Upper lobe of left lung (tissue), 6 donors: ENCODE data around the gene CTNNA1. TPM values are rescaled to one million over a fixed set of nuclear protein-coding genes. Genes with fewer than 3 reads are reported as not detected.

Experiments used
- ATAC-seq, 2 donors: fragments of 200-7000 bp; cut with Tn5 transposase; one replicate each; pipeline ENCODE4 v1.9.1; 2022; ENCODE audit warnings: mild to moderate bottlenecking in 2 of 2, moderate library complexity in 2 of 2; ENCODE audit not compliant: low FRiP score in 2 of 2
- DNase-seq, 2 donors: peaks; one replicate each; pipeline ENCODE4 v3.0.0-alpha.2; 2019 to 2020
- H3K27ac ChIP-seq, 4 donors: fragments of 200-600 bp; sonication (generic); one replicate each; pipeline ENCODE4 v1.5.1; 2016 to 2019
- H3K27me3 ChIP-seq, 4 donors: fragments of 200-600 bp; sonication (generic); one replicate each; pipeline ENCODE4 v1.5.1; 2017 to 2019
- H3K36me3 ChIP-seq, 4 donors: fragments of 200-600 bp; sonication (generic); one replicate each; pipeline ENCODE4 v1.5.1; 2016 to 2019
- H3K4me1 ChIP-seq, 4 donors: fragments of 200-600 bp; sonication (generic); one replicate each; pipeline ENCODE4 v1.5.1; 2018 to 2019
- H3K4me3 ChIP-seq, 4 donors: fragments of 200-600 bp; sonication (generic); one replicate each; pipeline ENCODE4 v1.5.1; 2017 to 2019; ENCODE audit warnings: mild to moderate bottlenecking in 2 of 4, moderate library complexity in 1 of 4
- H3K9me3 ChIP-seq, 4 donors: fragments of 200-600 bp; sonication (generic); one replicate each; pipeline ENCODE4 v1.5.1; 2018 to 2019
- CTCF ChIP-seq, 6 experiments: fragments of 450-650 bp in 4 of 6; fragments of 200-600 bp in 2 of 6; sonication (generic) in 2 of 6; IDR thresholded peaks; one replicate each; pipeline ENCODE4 v1.5.1; 2016 to 2019; ENCODE audit warnings: antibody characterized with exemption in 6 of 6
- EP300 ChIP-seq, 4 donors: sonication (generic); formaldehyde crosslinking; IDR thresholded peaks; one replicate each; pipeline ENCODE4 v1.5.1; 2017; ENCODE audit warnings: antibody characterized with exemption in 4 of 4, control low read depth in 2 of 4
- POLR2A ChIP-seq, 4 donors: fragments of 450-650 bp; IDR thresholded peaks; one replicate each; pipeline ENCODE4 v1.5.1; 2016 to 2017; ENCODE audit warnings: antibody characterized with exemption in 4 of 4, mild to moderate bottlenecking in 2 of 4
- POLR2AphosphoS5 ChIP-seq, 2 donors: sonication (generic); formaldehyde crosslinking; IDR thresholded peaks; one replicate each; pipeline ENCODE4 v1.5.1; 2017; ENCODE audit warnings: antibody characterized with exemption in 2 of 2
- WGBS, 2 donors: methylation state at CpG; one replicate each; pipeline ENCODE4 v1.1.5; 2017 to 2018; 5-methylcytosine and 5-hydroxymethylcytosine counted together
- total RNA-seq, 6 donors: library from RNA; depleted of rRNA in 4 of 6; stranded (reverse); fragments of >200 nt in 4 of 6; gene quantifications; one replicate each; pipeline versions ENCODE4 v1.1.0 to v1.2.1, GENCODE V29; 2016 to 2021
- donor health status: DM: no; HTN: no; CAD: no; lungs with moderate emphysema.
- donor health status: DM: no; HTN: yes; CAD: no; lungs with severe emphysema.

The CTNNA1 gene
- total RNA-seq, 6 donors from 2014 or later: 352 to 505 (median 415) TPM

GRCh38 chr5:138898299-138898698, 145.1 kb downstream of the CTNNA1 start:
- peaks cover 2 to 13% (median 6%) of the 10 kb centered on the region in 4 donors for H3K36me3 ChIP-seq
- TF ChIP-seq CTCF (IDR thresholded peaks at IDR 0.05) (no peak), EP300 (IDR thresholded peaks at IDR 0.05) (no peak), POLR2AphosphoS5 (IDR thresholded peaks at IDR 0.05) (no peak), POLR2A (IDR thresholded peaks at IDR 0.05) (no peak)
- H3K27ac ChIP-seq: no peak overlapping the region
- DNase-seq (no peak), ATAC-seq (no peak)
- H3K4me1 ChIP-seq: peaks cover 0 to 8% (median 4%) of the 10 kb centered on the region in 4 donors
- H3K27me3 ChIP-seq: no peaks in the 10 kb centered on the region
- 96% methylated on average over 1 of the region's 1 CpG for WGBS, 2 donors
- no peaks in the 10 kb centered on the region for H3K9me3 ChIP-seq
- no peak overlapping the region for H3K4me3 ChIP-seq

- ATAC-seq (no peak), DNase-seq (no peak)
- Histone ChIP-seq H3K27ac (no peak overlapping the region), H3K4me3 (no peak overlapping the region), H3K4me1 (peaks cover 0 to 8% (median 4%) of the 10 kb centered on the region in 4 donors), H3K9me3 (no peaks in the 10 kb centered on the region), H3K36me3 (peaks cover 2 to 14% (median 8%) of the 10 kb centered on the region in 4 donors), H3K27me3 (no peaks in the 10 kb centered on the region)
- TF ChIP-seq POLR2A (IDR thresholded peaks at IDR 0.05) (no peak), CTCF (IDR thresholded peaks at IDR 0.05) (no peak), POLR2AphosphoS5 (IDR thresholded peaks at IDR 0.05) (no peak), EP300 (IDR thresholded peaks at IDR 0.05) (no peak)
- WGBS, 2 donors: 83 to 87% methylated on average over 2 of the region's 2 CpGs
Observed at GRCh38 chr5:138898742-138899141, 145.5 kb downstream of the CTNNA1 start.

- Histone ChIP-seq H3K4me3 (no peak overlapping the region), H3K27ac (peak overlapping the region in 2 of 4 donors; percentile 13 to 35), H3K27me3 (no peaks in the 10 kb centered on the region), H3K9me3 (no peaks in the 10 kb centered on the region), H3K36me3 (peaks cover 0 to 26% (median 16%) of the 10 kb centered on the region in 4 donors), H3K4me1 (peaks cover 0 to 8% (median 4%) of the 10 kb centered on the region in 4 donors)
- TF ChIP-seq POLR2AphosphoS5 (IDR thresholded peaks at IDR 0.05) (peak in 1 of 2 donors; percentile 24), POLR2A (IDR thresholded peaks at IDR 0.05) (no peak)
- no peak for DNase-seq
- WGBS, 2 donors: 52 to 64% methylated on average over 6 of the region's 6 CpGs
- ATAC-seq: no peak
Observed at GRCh38 chr5:138900281-138900965, 147.2 kb downstream of the CTNNA1 start.

- Histone ChIP-seq H3K27ac (no peak overlapping the region), H3K4me3 (no peak overlapping the region), H3K36me3 (peaks cover 0 to 35% (median 28%) of the 10 kb centered on the region in 4 donors), H3K9me3 (no peaks in the 10 kb centered on the region), H3K4me1 (peaks cover 0 to 8% (median 4%) of the 10 kb centered on the region in 4 donors), H3K27me3 (no peaks in the 10 kb centered on the region)
- TF ChIP-seq EP300 (IDR thresholded peaks at IDR 0.05) (no peak), POLR2A (IDR thresholded peaks at IDR 0.05) (no peak), POLR2AphosphoS5 (IDR thresholded peaks at IDR 0.05) (no peak), CTCF (IDR thresholded peaks at IDR 0.05) (no peak)
- ATAC-seq (no peak), DNase-seq (no peak)
- 93 to 97% methylated on average over 2 of the region's 2 CpGs for WGBS, 2 donors
Observed at GRCh38 chr5:138901716-138902115, 148.5 kb downstream of the CTNNA1 start.

- TF ChIP-seq POLR2AphosphoS5 (IDR thresholded peaks at IDR 0.05): no peak
- no peak for TF ChIP-seq POLR2A (IDR thresholded peaks at IDR 0.05)
- TF ChIP-seq CTCF (IDR thresholded peaks at IDR 0.05): no peak
- no peak for TF ChIP-seq EP300 (IDR thresholded peaks at IDR 0.05)
- Histone ChIP-seq H3K36me3 (peaks cover 0 to 43% (median 34%) of the 10 kb centered on the region in 4 donors), H3K4me3 (no peak overlapping the region), H3K27me3 (no peaks in the 10 kb centered on the region), H3K9me3 (no peaks in the 10 kb centered on the region), H3K4me1 (peaks cover 0 to 8% (median 4%) of the 10 kb centered on the region in 4 donors), H3K27ac (no peak overlapping the region)
- ATAC-seq (no peak), DNase-seq (no peak)
- WGBS, 2 donors: 75 to 86% methylated on average over 10 of the region's 10 CpGs
Observed at GRCh38 chr5:138903130-138903775, 150.0 kb downstream of the CTNNA1 start.
